Liver (tissue), 3 donors: ENCODE results near the gene DISP3.

Experiments
- ATF3 ChIP-seq: IDR thresholded peaks from 2 replicates; pipeline ENCODE4 v1.6.1; 2016; ENCODE audit warnings: antibody characterized with exemption
- FOXA1 ChIP-seq: IDR thresholded peaks from 2 replicates; pipeline ENCODE4 v1.6.1; 2016; ENCODE audit warnings: antibody characterized with exemption
- GABPA ChIP-seq, 2 donors: IDR thresholded peaks in 1 of 2; conservative IDR thresholded peaks in 1 of 2; 2 replicates each; pipeline ENCODE4 v1.6.1; 2016; ENCODE audit warnings: antibody characterized with exemption in 2 of 2, mild to moderate bottlenecking in 1 of 2, moderate library complexity in 1 of 2
- HNF4A ChIP-seq, 2 donors: conservative IDR thresholded peaks; 2 replicates each; pipeline ENCODE4 v1.6.1; 2016; ENCODE audit warnings: antibody characterized with exemption in 2 of 2, mild to moderate bottlenecking in 2 of 2
- JUND ChIP-seq, 2 donors: IDR thresholded peaks; 2 replicates each; pipeline ENCODE4 v1.6.1; 2016; ENCODE audit warnings: antibody characterized with exemption in 2 of 2
- RAD21 ChIP-seq, 2 donors: IDR thresholded peaks; 2 replicates each; pipeline ENCODE4 v1.6.1; 2016; ENCODE audit warnings: antibody characterized with exemption in 2 of 2, mild to moderate bottlenecking in 2 of 2
- REST ChIP-seq: IDR thresholded peaks from 2 replicates; pipeline ENCODE4 v1.6.1; 2016; ENCODE audit warnings: antibody characterized with exemption, mild to moderate bottlenecking
- SP1 ChIP-seq: IDR thresholded peaks from 2 replicates; pipeline ENCODE4 v1.6.1; 2018; ENCODE audit warnings: antibody characterized with exemption, mild to moderate bottlenecking
- TAF1 ChIP-seq: conservative IDR thresholded peaks from 2 replicates; pipeline ENCODE4 v1.6.1; 2016; ENCODE audit warnings: antibody characterized with exemption, mild to moderate bottlenecking
- YY1 ChIP-seq: IDR thresholded peaks from 2 replicates; pipeline ENCODE4 v1.6.1; 2016; ENCODE audit warnings: antibody characterized with exemption, mild to moderate bottlenecking
- TF ChIP-seq, protein P1 (sequence below): fragments of 150-350 bp; IDR thresholded peaks from 2 replicates; pipeline ENCODE4 v1.5.1; 2017; ENCODE audit warnings: improper control_type of control experiment, low read depth, low read length; ENCODE audit not compliant: missing input control
- TF ChIP-seq, protein P2 (sequence below): IDR thresholded peaks from 2 replicates; pipeline ENCODE4 v1.6.1; 2016; ENCODE audit warnings: antibody characterized with exemption
- TF ChIP-seq, protein P3 (sequence below): IDR thresholded peaks from 2 replicates; pipeline ENCODE4 v1.6.1; 2016; ENCODE audit warnings: antibody characterized with exemption
- donor health status: healthy.
- donor health status: healthy.

DNA sequence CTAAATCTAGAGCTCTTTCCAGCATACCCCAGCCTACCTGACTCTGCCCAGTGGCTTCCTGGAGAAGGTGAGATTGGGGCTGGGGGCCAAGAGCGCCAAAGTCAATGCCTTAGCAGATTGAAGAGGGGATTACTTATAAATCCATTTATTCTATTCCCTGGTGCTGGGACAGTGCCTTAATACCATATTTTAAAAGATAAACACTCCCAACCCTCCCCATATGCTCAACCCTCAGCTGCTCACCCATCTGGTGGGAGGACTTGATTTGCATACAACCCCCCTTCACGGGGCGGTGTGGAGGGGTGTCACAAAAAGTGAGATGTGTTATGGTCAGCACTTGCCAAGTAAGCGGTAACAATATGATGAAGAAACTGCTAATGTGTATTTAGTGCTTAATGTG, 3.2 kb upstream of the DISP3 start:
- no peak for TF ChIP-seq TAF1
- TF ChIP-seq, protein P1, sequence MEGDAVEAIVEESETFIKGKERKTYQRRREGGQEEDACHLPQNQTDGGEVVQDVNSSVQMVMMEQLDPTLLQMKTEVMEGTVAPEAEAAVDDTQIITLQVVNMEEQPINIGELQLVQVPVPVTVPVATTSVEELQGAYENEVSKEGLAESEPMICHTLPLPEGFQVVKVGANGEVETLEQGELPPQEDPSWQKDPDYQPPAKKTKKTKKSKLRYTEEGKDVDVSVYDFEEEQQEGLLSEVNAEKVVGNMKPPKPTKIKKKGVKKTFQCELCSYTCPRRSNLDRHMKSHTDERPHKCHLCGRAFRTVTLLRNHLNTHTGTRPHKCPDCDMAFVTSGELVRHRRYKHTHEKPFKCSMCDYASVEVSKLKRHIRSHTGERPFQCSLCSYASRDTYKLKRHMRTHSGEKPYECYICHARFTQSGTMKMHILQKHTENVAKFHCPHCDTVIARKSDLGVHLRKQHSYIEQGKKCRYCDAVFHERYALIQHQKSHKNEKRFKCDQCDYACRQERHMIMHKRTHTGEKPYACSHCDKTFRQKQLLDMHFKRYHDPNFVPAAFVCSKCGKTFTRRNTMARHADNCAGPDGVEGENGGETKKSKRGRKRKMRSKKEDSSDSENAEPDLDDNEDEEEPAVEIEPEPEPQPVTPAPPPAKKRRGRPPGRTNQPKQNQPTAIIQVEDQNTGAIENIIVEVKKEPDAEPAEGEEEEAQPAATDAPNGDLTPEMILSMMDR = no peak
- no peak for TF ChIP-seq YY1
- TF ChIP-seq, protein P2, sequence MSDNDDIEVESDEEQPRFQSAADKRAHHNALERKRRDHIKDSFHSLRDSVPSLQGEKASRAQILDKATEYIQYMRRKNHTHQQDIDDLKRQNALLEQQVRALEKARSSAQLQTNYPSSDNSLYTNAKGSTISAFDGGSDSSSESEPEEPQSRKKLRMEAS = no peak
- no peak for TF ChIP-seq REST
- TF ChIP-seq SP1 = no peak
- no peak for TF ChIP-seq RAD21 (IDR thresholded peaks at IDR 0.05)
- TF ChIP-seq FOXA1 = no peak
- no peak for TF ChIP-seq JUND (IDR thresholded peaks at IDR 0.05)
- TF ChIP-seq GABPA (IDR thresholded peaks at IDR 0.05 in 1 of 2, conservative IDR thresholded peaks at IDR 0.05 in 1 of 2) = no peak
- TF ChIP-seq, protein P3, sequence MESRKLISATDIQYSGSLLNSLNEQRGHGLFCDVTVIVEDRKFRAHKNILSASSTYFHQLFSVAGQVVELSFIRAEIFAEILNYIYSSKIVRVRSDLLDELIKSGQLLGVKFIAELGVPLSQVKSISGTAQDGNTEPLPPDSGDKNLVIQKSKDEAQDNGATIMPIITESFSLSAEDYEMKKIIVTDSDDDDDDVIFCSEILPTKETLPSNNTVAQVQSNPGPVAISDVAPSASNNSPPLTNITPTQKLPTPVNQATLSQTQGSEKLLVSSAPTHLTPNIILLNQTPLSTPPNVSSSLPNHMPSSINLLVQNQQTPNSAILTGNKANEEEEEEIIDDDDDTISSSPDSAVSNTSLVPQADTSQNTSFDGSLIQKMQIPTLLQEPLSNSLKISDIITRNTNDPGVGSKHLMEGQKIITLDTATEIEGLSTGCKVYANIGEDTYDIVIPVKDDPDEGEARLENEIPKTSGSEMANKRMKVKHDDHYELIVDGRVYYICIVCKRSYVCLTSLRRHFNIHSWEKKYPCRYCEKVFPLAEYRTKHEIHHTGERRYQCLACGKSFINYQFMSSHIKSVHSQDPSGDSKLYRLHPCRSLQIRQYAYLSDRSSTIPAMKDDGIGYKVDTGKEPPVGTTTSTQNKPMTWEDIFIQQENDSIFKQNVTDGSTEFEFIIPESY = no peak
- no peak for TF ChIP-seq HNF4A (conservative IDR thresholded peaks at IDR 0.05)
- TF ChIP-seq ATF3 = no peak
